ENCODE data around the gene CCDC34.

DNA sequence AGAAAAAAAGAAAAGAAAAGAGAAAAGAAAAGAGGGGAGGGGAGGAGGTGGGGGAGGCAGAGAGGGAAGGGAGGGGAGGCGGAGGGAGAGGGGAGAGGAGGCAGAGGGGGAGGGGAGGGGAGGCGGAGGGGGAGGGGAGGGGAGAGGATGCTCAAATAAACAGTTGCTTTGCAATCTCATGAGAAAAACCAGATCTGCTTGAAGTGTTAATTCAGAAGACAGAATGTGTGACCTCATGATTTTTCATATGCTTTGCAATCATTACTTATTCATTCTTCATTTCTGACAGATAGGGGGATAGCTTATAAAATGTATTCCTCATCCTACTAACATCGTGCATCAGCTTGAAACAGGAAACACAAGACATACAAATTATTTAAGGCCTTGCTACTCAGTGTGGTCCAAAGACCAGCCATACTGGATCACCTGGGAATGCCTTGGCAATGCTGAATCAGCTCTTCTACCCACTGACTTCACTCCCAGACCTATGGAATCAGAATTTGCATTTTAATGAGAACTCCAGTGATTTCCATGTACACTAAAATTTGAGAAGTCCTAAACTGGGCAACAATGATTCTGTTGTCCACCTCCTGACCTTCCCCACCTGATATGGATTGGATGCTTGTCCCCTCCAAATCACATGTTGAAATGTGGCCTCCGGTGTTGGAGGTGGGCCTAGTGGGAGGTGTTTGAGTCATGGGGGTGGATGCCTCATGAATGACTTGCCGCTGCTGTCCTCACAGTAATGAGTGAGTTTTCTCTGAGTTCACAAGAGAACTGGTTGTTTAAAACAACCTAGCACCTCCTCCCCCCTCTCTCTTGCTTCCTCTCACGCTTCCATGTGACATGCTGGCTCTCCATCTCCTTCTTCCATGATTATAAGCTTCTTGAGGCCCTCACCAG lies 69.2 kb downstream of the CCDC34 start:
- TF ChIP-seq, protein P1, sequence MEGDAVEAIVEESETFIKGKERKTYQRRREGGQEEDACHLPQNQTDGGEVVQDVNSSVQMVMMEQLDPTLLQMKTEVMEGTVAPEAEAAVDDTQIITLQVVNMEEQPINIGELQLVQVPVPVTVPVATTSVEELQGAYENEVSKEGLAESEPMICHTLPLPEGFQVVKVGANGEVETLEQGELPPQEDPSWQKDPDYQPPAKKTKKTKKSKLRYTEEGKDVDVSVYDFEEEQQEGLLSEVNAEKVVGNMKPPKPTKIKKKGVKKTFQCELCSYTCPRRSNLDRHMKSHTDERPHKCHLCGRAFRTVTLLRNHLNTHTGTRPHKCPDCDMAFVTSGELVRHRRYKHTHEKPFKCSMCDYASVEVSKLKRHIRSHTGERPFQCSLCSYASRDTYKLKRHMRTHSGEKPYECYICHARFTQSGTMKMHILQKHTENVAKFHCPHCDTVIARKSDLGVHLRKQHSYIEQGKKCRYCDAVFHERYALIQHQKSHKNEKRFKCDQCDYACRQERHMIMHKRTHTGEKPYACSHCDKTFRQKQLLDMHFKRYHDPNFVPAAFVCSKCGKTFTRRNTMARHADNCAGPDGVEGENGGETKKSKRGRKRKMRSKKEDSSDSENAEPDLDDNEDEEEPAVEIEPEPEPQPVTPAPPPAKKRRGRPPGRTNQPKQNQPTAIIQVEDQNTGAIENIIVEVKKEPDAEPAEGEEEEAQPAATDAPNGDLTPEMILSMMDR (IDR thresholded peaks at IDR 0.05) = no peak
- no peak for TF ChIP-seq POLR2A (IDR thresholded peaks at IDR 0.05)

Data from Peyer's patch (tissue), 4 donors.